Measurements from ENCODE around the gene STX5.
"Not testable (repeated sequence)": the region's sequence is repeated elsewhere in the genome, so short reads cannot be mapped to it uniquely, and the experiment has no call there.

The STX5 gene

GRCh38 chr11:62831520-62832335, at the start of gene STX5:
TSS of gene STX5 (minus strand) at chr11:62832051. CDS start at chr11:62831243, 808 bp downstream.
- peak; percentile 99 to 100 for DNase-seq (ENCODE audit: low read depth in 2 of 2)

- DNase-seq (ENCODE audit: low read depth in 2 of 2) = peak; percentile 80 to 84
Observed at GRCh38 chr11:62880803-62881578, 49.1 kb upstream of the STX5 start, which contains the start of gene SLC3A2. TSS of gene SLC3A2 (plus strand) at chr11:62880896. CDS start at chr11:62881024, 128 bp downstream.

GRCh38 chr11:62880231-62880802, 48.5 kb upstream of the STX5 start:
- DNase-seq (ENCODE audit: low read depth in 2 of 2) = no peak

GRCh38 chr11:62879235-62879978, 47.6 kb upstream of the STX5 start:
- no peak for DNase-seq (ENCODE audit: low read depth in 2 of 2)

- DNase-seq (ENCODE audit: low read depth in 2 of 2) = no peak
Observed at GRCh38 chr11:62876712-62877111, 44.9 kb upstream of the STX5 start.

GRCh38 chr11:62875698-62876478, 44.0 kb upstream of the STX5 start:
- DNase-seq (ENCODE audit: low read depth in 2 of 2) = no peak

GRCh38 chr11:62874851-62875250, 43.0 kb upstream of the STX5 start:
- DNase-seq (ENCODE audit: low read depth in 2 of 2) = no peak

GRCh38 chr11:62865635-62866034, 33.8 kb upstream of the STX5 start:
- no peak for DNase-seq (ENCODE audit: low read depth in 2 of 2)

- no peak for DNase-seq (ENCODE audit: low read depth in 2 of 2)
Observed at GRCh38 chr11:62863687-62864335, 32.0 kb upstream of the STX5 start.

GRCh38 chr11:62861564-62862192, 29.8 kb upstream of the STX5 start:
- not testable (repeated sequence) for DNase-seq (ENCODE audit: low read depth in 2 of 2)

GRCh38 chr11:62860835-62861563, 29.1 kb upstream of the STX5 start:
- no peak for DNase-seq (ENCODE audit: low read depth in 2 of 2)

- DNase-seq (ENCODE audit: low read depth in 2 of 2) = not testable (repeated sequence)
Observed at GRCh38 chr11:62859281-62859703, 27.4 kb upstream of the STX5 start.

GRCh38 chr11:62858201-62858600, 26.4 kb upstream of the STX5 start:
- DNase-seq (ENCODE audit: low read depth in 2 of 2) = no peak

GRCh38 chr11:62857541-62857982, 25.7 kb upstream of the STX5 start:
- no peak for DNase-seq (ENCODE audit: low read depth in 2 of 2)

GRCh38 chr11:62856333-62856895, 24.6 kb upstream of the STX5 start:
- DNase-seq (ENCODE audit: low read depth in 2 of 2) = no peak

GRCh38 chr11:62855571-62856332, 23.9 kb upstream of the STX5 start:
- DNase-seq (ENCODE audit: low read depth in 2 of 2) = peak; percentile 96 to 99

GRCh38 chr11:62854825-62855570, 23.1 kb upstream of the STX5 start:
- DNase-seq (ENCODE audit: low read depth in 2 of 2) = no peak
